Body of pancreas (tissue), 4 donors: ENCODE data around the gene ZNF519.

Experiments used
- CTCF ChIP-seq, 7 experiments: fragments of 450-650 bp in 4 of 7; fragments of 200-600 bp in 3 of 7; sonication (generic) in 3 of 7; IDR thresholded peaks; one replicate each; pipeline ENCODE4 v1.5.1; 2016 to 2019; ENCODE audit warnings: antibody characterized with exemption in 7 of 7
- POLR2A ChIP-seq, 3 donors: fragments of 450-650 bp; IDR thresholded peaks; one replicate each; pipeline ENCODE4 v1.6.1; 2016; ENCODE audit warnings: antibody characterized with exemption in 3 of 3, mild to moderate bottlenecking in 2 of 3

GRCh38 chr18:14174706-14175085, 42.5 kb upstream of the ZNF519 start:
- TF ChIP-seq CTCF (IDR thresholded peaks at IDR 0.05) (no peak), POLR2A (IDR thresholded peaks at IDR 0.05) (no peak)
